Measurements from ENCODE around the gene ITGAD. TPM values are rescaled to one million over a fixed set of nuclear protein-coding genes. Genes with fewer than 3 reads are reported as not detected.

ITGAD gene
- total and polyA plus RNA-seq, 2 donors (not counting 3 experiments of a cell fraction or from before 2014, with no cell fraction given): not detected

GRCh38 chr16:31373235-31373634 lies 19.9 kb upstream of the ITGAD start:
- dilution Hi-C loops (cut with MboI; ENCODE audit: extremely low pct_ligation_motif_present, low sequenced_read_pairs): no loop called here
- no peak overlapping the region for H2AFZ ChIP-seq (ENCODE audit: low read depth, low read length)
- DNase-seq (ENCODE audit: low read depth, low spot score) (no peak), FAIRE-seq (no peak)
- H3K4me3 ChIP-seq (replicated peaks in 1 of 3; ENCODE audit: insufficient read depth in 1 of 3, low read depth in 1 of 3, low read length in 3 of 3): no peak overlapping the region
- no peak overlapping the region for H3K9ac ChIP-seq (replicated peaks; ENCODE audit: extremely low read depth, insufficient read depth, low read length)
- intact Hi-C loops (cut with micrococcal nuclease): no loop called here
- no peaks in the 10 kb centered on the region for H3K79me2 ChIP-seq (ENCODE audit: control insufficient read depth, insufficient read depth, low read length)
- no peaks in the 10 kb centered on the region for H3K27me3 ChIP-seq (ENCODE audit: control insufficient read depth in 2 of 2, insufficient read depth in 2 of 2, low read length in 2 of 2)
- H3K27ac ChIP-seq (ENCODE audit: insufficient read depth, low read depth, low read length): no peak overlapping the region
- no peaks in the 10 kb centered on the region for H4K20me1 ChIP-seq (replicated peaks; ENCODE audit: control insufficient read depth, extremely low read depth, insufficient read depth, low read length)
- TF ChIP-seq MYC (IDR thresholded peaks at IDR 0.05; ENCODE audit: low read depth, low read length) (no peak), FOS (IDR thresholded peaks at IDR 0.05; ENCODE audit: borderline replicate concordance, insufficient read depth, low read length) (no peak), POLR2A (IDR thresholded peaks at IDR 0.05; ENCODE audit: low read depth, low read length) (no peak)
- ChIA-PET POLR2A (no interaction called here), CTCF (interaction anchor here (1.4 to 1.8 kb wide), 2 partner anchors 9 to 10 kb away, joined by 4 read pairs; no protein-coding TSS in a partner anchor)
- H3K4me1 ChIP-seq (ENCODE audit: control insufficient read depth, extremely low read depth, insufficient read depth, low read length): no peaks in the 10 kb centered on the region
- no peak overlapping the region for H3K4me2 ChIP-seq (ENCODE audit: insufficient read depth, low read length)
- BruUV-seq (replicated peaks): no TSS peak
- no peaks in the 10 kb centered on the region for H3K36me3 ChIP-seq (ENCODE audit: control insufficient read depth in 2 of 2, extremely low read depth in 1 of 2, insufficient read depth in 2 of 2, low read length in 2 of 2)
- no peaks in the 10 kb centered on the region for H3K9me3 ChIP-seq (replicated peaks; ENCODE audit: control insufficient read depth, insufficient read depth, low read length)
- no peaks in the 10 kb centered on the region for H3K9me1 ChIP-seq (replicated peaks; ENCODE audit: control insufficient read depth, extremely low read depth, insufficient read depth, low read length)

GRCh38 chr16:31375231-31375630 lies 17.9 kb upstream of the ITGAD start:
- TF ChIP-seq POLR2A (IDR thresholded peaks at IDR 0.05; ENCODE audit: low read depth, low read length): no peak
- TF ChIP-seq MYC (IDR thresholded peaks at IDR 0.05; ENCODE audit: low read depth, low read length): no peak
- no peak for TF ChIP-seq EZH2 (IDR thresholded peaks at IDR 0.05; ENCODE audit: borderline replicate concordance, low read depth, low read length, severe bottlenecking)
- TF ChIP-seq JUN (IDR thresholded peaks at IDR 0.05; ENCODE audit: borderline replicate concordance, insufficient read depth, insufficient read length, low read depth): no peak
- no peak for TF ChIP-seq FOS (IDR thresholded peaks at IDR 0.05; ENCODE audit: borderline replicate concordance, insufficient read depth, low read length)
- TF ChIP-seq MAX (IDR thresholded peaks at IDR 0.05; ENCODE audit: insufficient read depth, insufficient read length): no peak
- no peak for TF ChIP-seq CTCF (IDR thresholded peaks at IDR 0.05; ENCODE audit: extremely low read depth in 1 of 2, insufficient read depth in 1 of 2, low read depth in 1 of 2, low read length in 2 of 2)
- no peak for TF ChIP-seq POLR2AphosphoS5 (IDR thresholded peaks at IDR 0.05; ENCODE audit: insufficient read depth, low read depth, low read length)
- TF ChIP-seq GATA2 (IDR thresholded peaks at IDR 0.05; ENCODE audit: insufficient read depth, insufficient read length, low read depth, low read length): no peak
- Histone ChIP-seq H3K4me2 (ENCODE audit: insufficient read depth, low read length) (no peak overlapping the region), H3K27ac (ENCODE audit: insufficient read depth, low read depth, low read length) (no peak overlapping the region), H3K4me3 (replicated peaks in 1 of 3; ENCODE audit: insufficient read depth in 1 of 3, low read depth in 1 of 3, low read length in 3 of 3) (no peak overlapping the region), H3K9me3 (replicated peaks; ENCODE audit: control insufficient read depth, insufficient read depth, low read length) (no peaks in the 10 kb centered on the region), H3K4me1 (ENCODE audit: control insufficient read depth, extremely low read depth, insufficient read depth, low read length) (no peaks in the 10 kb centered on the region), H2AFZ (ENCODE audit: low read depth, low read length) (no peak overlapping the region), H3K9me1 (replicated peaks; ENCODE audit: control insufficient read depth, extremely low read depth, insufficient read depth, low read length) (no peaks in the 10 kb centered on the region), H3K79me2 (ENCODE audit: control insufficient read depth, insufficient read depth, low read length) (no peaks in the 10 kb centered on the region), H3K36me3 (ENCODE audit: control insufficient read depth in 2 of 2, extremely low read depth in 1 of 2, insufficient read depth in 2 of 2, low read length in 2 of 2) (no peaks in the 10 kb centered on the region), H3K27me3 (ENCODE audit: control insufficient read depth in 2 of 2, insufficient read depth in 2 of 2, low read length in 2 of 2) (no peaks in the 10 kb centered on the region), H3K9ac (replicated peaks; ENCODE audit: extremely low read depth, insufficient read depth, low read length) (no peak overlapping the region), H4K20me1 (replicated peaks; ENCODE audit: control insufficient read depth, extremely low read depth, insufficient read depth, low read length) (no peaks in the 10 kb centered on the region)
- no peak for DNase-seq (ENCODE audit: low read depth, low spot score)
- no peak for FAIRE-seq
- intact Hi-C loops (cut with micrococcal nuclease): no loop called here
- dilution Hi-C loops (cut with MboI; ENCODE audit: extremely low pct_ligation_motif_present, low sequenced_read_pairs): no loop called here
- POLR2A ChIA-PET: no interaction called here
- no TSS peak for BruUV-seq (replicated peaks)
- CTCF ChIA-PET: interaction anchor here (0.9 kb wide), 1 partner anchor 38 kb away, joined by 3 read pairs; no protein-coding TSS in a partner anchor

Measured in endothelial cell of umbilical vein (primary cell).